Transverse colon (tissue), 4 donors: ENCODE measurements around the gene ROBO1. TPM values are rescaled to one million over a fixed set of nuclear protein-coding genes. Genes with fewer than 3 reads are reported as not detected.

Source experiments
- DNase-seq: peaks from one replicate; pipeline ENCODE4 v3.0.0-alpha.2; 2019
- H3K27ac ChIP-seq, 4 donors: fragments of 200-600 bp; sonication (generic); 2 replicates each; pipeline ENCODE4 v1.5.1; 2016 to 2018; ENCODE audit warnings: inconsistent platforms in 4 of 4
- H3K27me3 ChIP-seq: fragments of 200-600 bp; sonication (generic); 2 replicates; pipeline ENCODE4 v1.5.1; 2017; ENCODE audit warnings: inconsistent platforms
- H3K36me3 ChIP-seq, 4 donors: fragments of 200-600 bp; sonication (generic); 2 replicates each; pipeline ENCODE4 v1.5.1; 2017 to 2019; ENCODE audit warnings: inconsistent platforms in 4 of 4
- H3K4me1 ChIP-seq, 4 donors: fragments of 200-600 bp; sonication (generic); 2 replicates each; pipeline ENCODE4 v1.5.1; 2017 to 2020; ENCODE audit warnings: inconsistent platforms in 4 of 4
- H3K4me3 ChIP-seq, 4 donors: fragments of 200-600 bp; sonication (generic); 1 replicate in 1 of 4; 2 replicates in 3 of 4; pipeline versions ENCODE4 v1.5.1 to v1.6.1; 2017 to 2019; ENCODE audit warnings: inconsistent platforms in 4 of 4
- H3K9me3 ChIP-seq, 2 donors: fragments of 200-600 bp; sonication (generic); 2 replicates each; pipeline ENCODE4 v1.5.1; 2017 to 2019; ENCODE audit warnings: inconsistent platforms in 2 of 2
- CTCF ChIP-seq, 5 experiments: fragments of 200-600 bp in 3 of 5; fragments of 450-650 bp in 2 of 5; sonication (generic) in 3 of 5; IDR thresholded peaks; 1 replicate in 2 of 5; 2 replicates in 3 of 5; pipeline ENCODE4 v1.5.1; 2016 to 2017; ENCODE audit warnings: antibody characterized with exemption in 5 of 5, inconsistent platforms in 3 of 5, mild to moderate bottlenecking in 2 of 5, moderate library complexity in 1 of 5
- EP300 ChIP-seq: sonication (generic); formaldehyde crosslinking; IDR thresholded peaks from one replicate; pipeline ENCODE4 v1.6.1; 2017; ENCODE audit warnings: antibody characterized with exemption, low read depth
- POLR2A ChIP-seq: fragments of 450-650 bp; IDR thresholded peaks from one replicate; pipeline ENCODE4 v1.6.1; 2016; ENCODE audit warnings: antibody characterized with exemption, mild to moderate bottlenecking, moderate library complexity
- POLR2AphosphoS5 ChIP-seq, 3 donors: sonication (generic); formaldehyde crosslinking; IDR thresholded peaks; one replicate each; pipeline ENCODE4 v1.6.1; 2016; ENCODE audit warnings: antibody characterized with exemption in 3 of 3
- WGBS, 2 donors: methylation state at CpG; one replicate each; pipeline ENCODE4 v1.1.5; 2018; ENCODE audit warnings: low coverage in 1 of 2; 5-methylcytosine and 5-hydroxymethylcytosine counted together
- in situ Hi-C, 4 donors: fragments of 200-750 bp; cut with MboI; loops; one replicate each; pipeline versions ENCODE4 v1.15.0 to v1.15.1; 2017; ENCODE audit warnings: low sequenced_read_pairs in 3 of 4, low pct_ligation_motif_present in 1 of 4, low pct_unique_long_range_greater_than_20kb in 1 of 4
- intact Hi-C: fragments of 100-400 bp; cut with DNase I; formaldehyde crosslinking; loops from one replicate; pipeline ENCODE4 v1.15.1; 2023; ENCODE audit warnings: low total_unique reads
- total RNA-seq, 4 donors: library from RNA; depleted of rRNA; stranded (reverse); fragments of >200 nt; gene quantifications; one replicate each; pipeline ENCODE4 v1.1.0, GENCODE V29; 2016

ROBO1 gene
- total RNA-seq, 4 donors from 2014 or later, result 7.6 to 68.7 (median 9.1) TPM

- no peak overlapping the region for H3K27ac ChIP-seq
- peaks cover 0 to 4% (median 0%) of the 10 kb centered on the region in 4 donors for H3K4me1 ChIP-seq
- H3K27me3 ChIP-seq, result no peaks in the 10 kb centered on the region
- intact Hi-C loops (loop anchor here (5.0 kb wide), 1 partner anchor 287 kb away; no protein-coding TSS in a partner anchor), in situ Hi-C loops (loop anchor here (25.0 kb wide), 2 partner anchors 282 to 707 kb away; no protein-coding TSS in a partner anchor)
- no peak overlapping the region for H3K4me3 ChIP-seq
- H3K9me3 ChIP-seq, result no peaks in the 10 kb centered on the region
- no peak for TF ChIP-seq EP300
- no peak for TF ChIP-seq POLR2AphosphoS5 (IDR thresholded peaks at IDR 0.05)
- no peak for TF ChIP-seq POLR2A
- TF ChIP-seq CTCF (IDR thresholded peaks at IDR 0.05), result no peak
- DNase-seq, result no peak
- no peaks in the 10 kb centered on the region for H3K36me3 ChIP-seq
- 14 to 22% methylated on average over 1 of the region's 1 CpG for WGBS, 2 donors
These were observed 398.5 kb downstream of the ROBO1 start for GRCh38 chr3:79369306-79369705.

GRCh38 chr3:79368403-79368802 lies 399.4 kb downstream of the ROBO1 start:
- Histone ChIP-seq H3K9me3 (no peaks in the 10 kb centered on the region), H3K27me3 (no peaks in the 10 kb centered on the region), H3K4me3 (no peak overlapping the region), H3K36me3 (no peaks in the 10 kb centered on the region), H3K27ac (no peak overlapping the region), H3K4me1 (peaks cover 0 to 4% (median 0%) of the 10 kb centered on the region in 4 donors)
- intact Hi-C loops (loop anchor here (5.0 kb wide), 1 partner anchor 286 kb away; no protein-coding TSS in a partner anchor), in situ Hi-C loops (loop anchor here (25.0 kb wide), 2 partner anchors 281 to 706 kb away; no protein-coding TSS in a partner anchor)
- DNase-seq, result no peak
- 64 to 68% methylated on average over 3 of the region's 3 CpGs for WGBS, 2 donors
- TF ChIP-seq POLR2A (no peak), CTCF (IDR thresholded peaks at IDR 0.05) (no peak), POLR2AphosphoS5 (IDR thresholded peaks at IDR 0.05) (no peak), EP300 (no peak)

- H3K9me3 ChIP-seq, result no peaks in the 10 kb centered on the region
- no peaks in the 10 kb centered on the region for H3K27me3 ChIP-seq
- H3K4me1 ChIP-seq, result peaks cover 0 to 4% (median 0%) of the 10 kb centered on the region in 4 donors
- no peak for DNase-seq
- intact Hi-C loops, result loop anchor here (5.0 kb wide), 1 partner anchor 286 kb away; no protein-coding TSS in a partner anchor
- no peak overlapping the region for H3K27ac ChIP-seq
- H3K36me3 ChIP-seq, result no peaks in the 10 kb centered on the region
- no peak for TF ChIP-seq EP300
- no peak for TF ChIP-seq CTCF (IDR thresholded peaks at IDR 0.05)
- no peak for TF ChIP-seq POLR2A
- no peak for TF ChIP-seq POLR2AphosphoS5 (IDR thresholded peaks at IDR 0.05)
- in situ Hi-C loops, result loop anchor here (25.0 kb wide), 2 partner anchors 281 to 706 kb away; no protein-coding TSS in a partner anchor
- no peak overlapping the region for H3K4me3 ChIP-seq
- 80 to 89% methylated on average over 3 to 6 of the region's 6 CpGs for WGBS, 2 donors
These were observed 400.0 kb downstream of the ROBO1 start for GRCh38 chr3:79367803-79368202.

- intact Hi-C loops, result loop anchor here (5.0 kb wide), 1 partner anchor 285 kb away; no protein-coding TSS in a partner anchor
- no peak for DNase-seq
- H3K4me1 ChIP-seq, result peaks cover 0 to 4% (median 0%) of the 10 kb centered on the region in 4 donors
- no peak overlapping the region for H3K27ac ChIP-seq
- TF ChIP-seq CTCF (IDR thresholded peaks at IDR 0.05) (no peak), POLR2A (no peak), POLR2AphosphoS5 (IDR thresholded peaks at IDR 0.05) (no peak), EP300 (no peak)
- H3K9me3 ChIP-seq, result no peaks in the 10 kb centered on the region
- H3K27me3 ChIP-seq, result no peaks in the 10 kb centered on the region
- in situ Hi-C loops, result loop anchor here (25.0 kb wide), 2 partner anchors 280 to 705 kb away; no protein-coding TSS in a partner anchor
- H3K36me3 ChIP-seq, result no peaks in the 10 kb centered on the region
- no peak overlapping the region for H3K4me3 ChIP-seq
These were observed 400.7 kb downstream of the ROBO1 start for GRCh38 chr3:79367066-79367465.
